Measurements from ENCODE around the gene PIP5KL1. TPM values are rescaled to one million over a fixed set of nuclear protein-coding genes. Genes with fewer than 3 reads are reported as not detected.

PIP5KL1 gene
- total RNA-seq, 1 experiment from 2014 or later, result 7.8 TPM

GRCh38 chr9:127947841-127948710 lies 17.5 kb upstream of the PIP5KL1 start:
- peaks cover 83% of the 10 kb centered on the region for H3K4me1 ChIP-seq (ENCODE audit: control insufficient read depth, insufficient read depth, low read length)
- H3K27me3 ChIP-seq (ENCODE audit: control insufficient read depth, insufficient read depth, low read length), result no peaks in the 10 kb centered on the region
- TF ChIP-seq TCF7L2 (IDR thresholded peaks at IDR 0.05; ENCODE audit: low read depth, low read length), result no peak
- TF ChIP-seq, protein P1, sequence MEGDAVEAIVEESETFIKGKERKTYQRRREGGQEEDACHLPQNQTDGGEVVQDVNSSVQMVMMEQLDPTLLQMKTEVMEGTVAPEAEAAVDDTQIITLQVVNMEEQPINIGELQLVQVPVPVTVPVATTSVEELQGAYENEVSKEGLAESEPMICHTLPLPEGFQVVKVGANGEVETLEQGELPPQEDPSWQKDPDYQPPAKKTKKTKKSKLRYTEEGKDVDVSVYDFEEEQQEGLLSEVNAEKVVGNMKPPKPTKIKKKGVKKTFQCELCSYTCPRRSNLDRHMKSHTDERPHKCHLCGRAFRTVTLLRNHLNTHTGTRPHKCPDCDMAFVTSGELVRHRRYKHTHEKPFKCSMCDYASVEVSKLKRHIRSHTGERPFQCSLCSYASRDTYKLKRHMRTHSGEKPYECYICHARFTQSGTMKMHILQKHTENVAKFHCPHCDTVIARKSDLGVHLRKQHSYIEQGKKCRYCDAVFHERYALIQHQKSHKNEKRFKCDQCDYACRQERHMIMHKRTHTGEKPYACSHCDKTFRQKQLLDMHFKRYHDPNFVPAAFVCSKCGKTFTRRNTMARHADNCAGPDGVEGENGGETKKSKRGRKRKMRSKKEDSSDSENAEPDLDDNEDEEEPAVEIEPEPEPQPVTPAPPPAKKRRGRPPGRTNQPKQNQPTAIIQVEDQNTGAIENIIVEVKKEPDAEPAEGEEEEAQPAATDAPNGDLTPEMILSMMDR (IDR thresholded peaks at IDR 0.05), result no peak
- TF ChIP-seq REST (IDR thresholded peaks at IDR 0.05; ENCODE audit: insufficient read depth in 1 of 2, low read depth in 2 of 2, low read length in 1 of 2), result no peak
- no peak for TF ChIP-seq SIN3A (IDR thresholded peaks at IDR 0.05; ENCODE audit: borderline replicate concordance, insufficient read depth, low read depth, low read length)
- no peak for TF ChIP-seq POLR2AphosphoS5 (IDR thresholded peaks at IDR 0.05; ENCODE audit: low read depth, low read length)
- no TSS peak for BruUV-seq (replicated peaks)
- no peak overlapping the region for H3K4me3 ChIP-seq (ENCODE audit: low read depth in 2 of 2, low read length in 2 of 2)
- CTCF ChIA-PET, result interaction anchor here (0.7 kb wide), 1 partner anchor 58 kb away, joined by 5 read pairs; no protein-coding TSS in a partner anchor
- no peak for ATAC-seq
- H3K27ac ChIP-seq (ENCODE audit: low read length), result peak overlapping the region; percentile 69
- POLR2A ChIA-PET, result no interaction called here
- no peaks in the 10 kb centered on the region for H3K9me3 ChIP-seq (ENCODE audit: control insufficient read depth, insufficient read depth, low read depth, low read length)
- no peak for DNase-seq (ENCODE audit: low read depth, low spot score)
- in situ Hi-C loops (cut with HindIII; ENCODE audit: low pct_unique_long_range_greater_than_20kb, low sequenced_read_pairs), result loop anchor here (25.0 kb wide), 1 partner anchor 139 kb away; no protein-coding TSS in a partner anchor
- H3K36me3 ChIP-seq (ENCODE audit: control insufficient read depth, insufficient read depth, low read length), result peaks cover 3% of the 10 kb centered on the region; the same call in 1 of the 2 replicates
- intact Hi-C loops (cut with micrococcal nuclease; ENCODE audit: unreplicated experiment), result no loop called here

GRCh38 chr9:127946728-127947127 lies 16.2 kb upstream of the PIP5KL1 start:
- ChIA-PET CTCF (no interaction called here), POLR2A (no interaction called here)
- ATAC-seq (no peak), DNase-seq (ENCODE audit: low read depth, low spot score) (no peak)
- no peak for TF ChIP-seq TCF7L2 (IDR thresholded peaks at IDR 0.05; ENCODE audit: low read depth, low read length)
- TF ChIP-seq REST (IDR thresholded peaks at IDR 0.05; ENCODE audit: insufficient read depth in 1 of 2, low read depth in 2 of 2, low read length in 1 of 2), result no peak
- no peak for TF ChIP-seq POLR2AphosphoS5 (IDR thresholded peaks at IDR 0.05; ENCODE audit: low read depth, low read length)
- no peak for TF ChIP-seq SIN3A (IDR thresholded peaks at IDR 0.05; ENCODE audit: borderline replicate concordance, insufficient read depth, low read depth, low read length)
- TF ChIP-seq, protein P1 (IDR thresholded peaks at IDR 0.05), result no peak
- Histone ChIP-seq H3K36me3 (ENCODE audit: control insufficient read depth, insufficient read depth, low read length) (peaks cover 5% of the 10 kb centered on the region; the same call in 1 of the 2 replicates), H3K27ac (ENCODE audit: low read length) (peak overlapping the region; percentile 77), H3K4me1 (ENCODE audit: control insufficient read depth, insufficient read depth, low read length) (peaks cover 83% of the 10 kb centered on the region), H3K27me3 (ENCODE audit: control insufficient read depth, insufficient read depth, low read length) (no peaks in the 10 kb centered on the region), H3K9me3 (ENCODE audit: control insufficient read depth, insufficient read depth, low read depth, low read length) (no peaks in the 10 kb centered on the region), H3K4me3 (ENCODE audit: low read depth in 2 of 2, low read length in 2 of 2) (no peak overlapping the region)
- BruUV-seq (replicated peaks), result no TSS peak
- intact Hi-C loops (cut with micrococcal nuclease; ENCODE audit: unreplicated experiment) (no loop called here), in situ Hi-C loops (cut with HindIII; ENCODE audit: low pct_unique_long_range_greater_than_20kb, low sequenced_read_pairs) (loop anchor here (25.0 kb wide), 1 partner anchor 141 kb away; no protein-coding TSS in a partner anchor)

All from Panc1 (cell line).